Measurements from ENCODE around the gene LMO7. TPM values are rescaled to one million over a fixed set of nuclear protein-coding genes. Genes with fewer than 3 reads are reported as not detected.

LMO7 gene
- total and polyA plus RNA-seq, 2 of the 13 experiments (the other 11 are each of a cell fraction or from before 2014, with no cell fraction given): 34.0 to 121 TPM

DNA sequence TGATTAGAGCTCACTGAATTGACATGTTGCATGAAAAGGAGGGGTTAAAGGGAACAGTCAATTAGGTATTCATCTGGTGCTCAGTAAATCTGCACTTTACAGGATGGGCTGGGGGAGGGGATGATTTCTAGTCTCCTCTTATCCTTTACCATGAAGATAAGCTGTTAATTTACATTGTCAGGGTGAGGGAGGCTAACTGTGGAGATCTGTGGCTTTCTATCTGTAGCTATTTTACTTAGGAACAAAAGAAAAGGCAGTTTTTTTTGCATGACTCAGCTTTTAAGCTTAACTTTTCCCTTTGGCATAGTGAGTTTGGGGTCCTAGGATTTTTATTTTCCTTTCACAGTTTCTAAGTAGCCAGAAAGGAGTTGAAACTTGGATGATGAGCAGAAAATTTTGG lies 253.3 kb downstream of the LMO7 start:
- H3K4me1 ChIP-seq (ENCODE audit: insufficient read depth, low read length): no peaks in the 10 kb centered on the region
- no peak for ATAC-seq
- H3K36me3 ChIP-seq (replicated peaks in 1 of 2; ENCODE audit: control insufficient read depth in 1 of 2, insufficient read depth in 2 of 2, low read length in 2 of 2): no peaks in the 10 kb centered on the region
- no peaks in the 10 kb centered on the region for H3K79me2 ChIP-seq (ENCODE audit: insufficient read depth, low read length)
- POLR2A ChIA-PET: no interaction called here
- H3K27me3 ChIP-seq (ENCODE audit: control insufficient read depth in 1 of 2, insufficient read depth in 2 of 2, low read length in 2 of 2): no peaks in the 10 kb centered on the region
- H3K27ac ChIP-seq (ENCODE audit: extremely low read length, insufficient read depth, low read length): no peak overlapping the region
- intact Hi-C loops (cut with micrococcal nuclease; ENCODE audit: unreplicated experiment) (no loop called here), in situ Hi-C loops (cut with HindIII; ENCODE audit: extremely low pct_ligation_motif_present, low pct_unique_long_range_greater_than_20kb) (no loop called here)
- no peaks in the 10 kb centered on the region for H3K9me3 ChIP-seq (ENCODE audit: low read length)
- TF ChIP-seq, protein P1, sequence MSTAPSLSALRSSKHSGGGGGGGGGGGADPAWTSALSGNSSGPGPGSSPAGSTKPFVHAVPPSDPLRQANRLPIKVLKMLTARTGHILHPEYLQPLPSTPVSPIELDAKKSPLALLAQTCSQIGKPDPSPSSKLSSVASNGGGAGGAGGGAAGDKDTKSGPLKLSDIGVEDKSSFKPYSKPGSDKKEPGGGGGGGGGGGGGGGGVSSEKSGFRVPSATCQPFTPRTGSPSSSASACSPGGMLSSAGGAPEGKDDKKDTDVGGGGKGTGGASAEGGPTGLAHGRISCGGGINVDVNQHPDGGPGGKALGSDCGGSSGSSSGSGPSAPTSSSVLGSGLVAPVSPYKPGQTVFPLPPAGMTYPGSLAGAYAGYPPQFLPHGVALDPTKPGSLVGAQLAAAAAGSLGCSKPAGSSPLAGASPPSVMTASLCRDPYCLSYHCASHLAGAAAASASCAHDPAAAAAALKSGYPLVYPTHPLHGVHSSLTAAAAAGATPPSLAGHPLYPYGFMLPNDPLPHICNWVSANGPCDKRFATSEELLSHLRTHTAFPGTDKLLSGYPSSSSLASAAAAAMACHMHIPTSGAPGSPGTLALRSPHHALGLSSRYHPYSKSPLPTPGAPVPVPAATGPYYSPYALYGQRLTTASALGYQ (CRISPR knock-in tag; IDR thresholded peaks at IDR 0.05): no peak
- TF ChIP-seq SRSF9 (IDR thresholded peaks at IDR 0.05; ENCODE audit: borderline replicate concordance, insufficient read depth, low read depth, low read length, poor library complexity, severe bottlenecking): no peak
- peak; percentile 51 to 65 for TF ChIP-seq MAFK (conservative IDR thresholded peaks at IDR 0.05 in 1 of 2, IDR thresholded peaks at IDR 0.05 in 1 of 2; ENCODE audit: low read length in 2 of 2)
- TF ChIP-seq GATAD1 (CRISPR knock-in tag; IDR thresholded peaks at IDR 0.05): no peak
- no peak for TF ChIP-seq EHMT2 (IDR thresholded peaks at IDR 0.05; ENCODE audit: borderline replicate concordance, low read depth, low read length)
- no peak for TF ChIP-seq MIER3 (CRISPR knock-in tag; IDR thresholded peaks at IDR 0.05; ENCODE audit: borderline replicate concordance)
- no peak for TF ChIP-seq NR1H2 (CRISPR knock-in tag; IDR thresholded peaks at IDR 0.05; ENCODE audit: borderline replicate concordance, low read depth)
- peak; percentile 38; the same call in 1 of the 2 replicates for TF ChIP-seq NFE2L2 (IDR thresholded peaks at IDR 0.05; ENCODE audit: low read length)
- no peak for TF ChIP-seq ZFP41 (CRISPR knock-in tag; IDR thresholded peaks at IDR 0.05; ENCODE audit: borderline replicate concordance)
- TF ChIP-seq MTF2 (CRISPR knock-in tag; IDR thresholded peaks at IDR 0.05; ENCODE audit: borderline replicate concordance): no peak
- TF ChIP-seq REPIN1 (CRISPR knock-in tag; IDR thresholded peaks at IDR 0.05; ENCODE audit: borderline replicate concordance, low read depth): no peak
- TF ChIP-seq, protein P2, sequence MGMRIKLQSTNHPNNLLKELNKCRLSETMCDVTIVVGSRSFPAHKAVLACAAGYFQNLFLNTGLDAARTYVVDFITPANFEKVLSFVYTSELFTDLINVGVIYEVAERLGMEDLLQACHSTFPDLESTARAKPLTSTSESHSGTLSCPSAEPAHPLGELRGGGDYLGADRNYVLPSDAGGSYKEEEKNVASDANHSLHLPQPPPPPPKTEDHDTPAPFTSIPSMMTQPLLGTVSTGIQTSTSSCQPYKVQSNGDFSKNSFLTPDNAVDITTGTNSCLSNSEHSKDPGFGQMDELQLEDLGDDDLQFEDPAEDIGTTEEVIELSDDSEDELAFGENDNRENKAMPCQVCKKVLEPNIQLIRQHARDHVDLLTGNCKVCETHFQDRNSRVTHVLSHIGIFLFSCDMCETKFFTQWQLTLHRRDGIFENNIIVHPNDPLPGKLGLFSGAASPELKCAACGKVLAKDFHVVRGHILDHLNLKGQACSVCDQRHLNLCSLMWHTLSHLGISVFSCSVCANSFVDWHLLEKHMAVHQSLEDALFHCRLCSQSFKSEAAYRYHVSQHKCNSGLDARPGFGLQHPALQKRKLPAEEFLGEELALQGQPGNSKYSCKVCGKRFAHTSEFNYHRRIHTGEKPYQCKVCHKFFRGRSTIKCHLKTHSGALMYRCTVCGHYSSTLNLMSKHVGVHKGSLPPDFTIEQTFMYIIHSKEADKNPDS (CRISPR knock-in tag; IDR thresholded peaks at IDR 0.05): no peak
- peak; percentile 35 for TF ChIP-seq MAFF (IDR thresholded peaks at IDR 0.05; ENCODE audit: low read depth, low read length)
- TF ChIP-seq NPAS2 (CRISPR knock-in tag; IDR thresholded peaks at IDR 0.05; ENCODE audit: borderline replicate concordance): no peak
- CTCF ChIA-PET (ENCODE audit: low intra/inter-chr PET ratio, low total read pairs): no interaction called here
- FAIRE-seq: no peak
- H3K9ac ChIP-seq (ENCODE audit: insufficient read depth, low read depth, low read length): no peak overlapping the region
- H3K4me3 ChIP-seq (replicated peaks in 1 of 3; ENCODE audit: insufficient read depth in 1 of 3, low read depth in 2 of 3, low read length in 3 of 3): no peak overlapping the region
- no TSS peak for BruUV-seq (replicated peaks)
- H2AFZ ChIP-seq (ENCODE audit: low read length): no peak overlapping the region
- DNase-seq (ENCODE audit: low spot score): no peak
- no peaks in the 10 kb centered on the region for H4K20me1 ChIP-seq (ENCODE audit: insufficient read depth, low read length)
- H3K4me2 ChIP-seq (ENCODE audit: low read depth, low read length): no peak overlapping the region

All from HepG2 (cell line).